Stimulated activated CD4-positive, alpha-beta T cell treated with anti-CD3 and anti-CD28 coated beads, Interleukin-2, amount 100 ng/mL, for 4 hours (primary cell): ENCODE measurements around the gene ZNF669.
"Not testable (repeated sequence)": the region's sequence is repeated elsewhere in the genome, so short reads cannot be mapped to it uniquely, and the experiment has no call there.

Experiments used
- DNase-seq: peaks from one replicate; pipeline ENCODE4 v3.0.0-alpha.2; 2020; ENCODE audit warnings: low read depth

ZNF669 gene

DNA sequence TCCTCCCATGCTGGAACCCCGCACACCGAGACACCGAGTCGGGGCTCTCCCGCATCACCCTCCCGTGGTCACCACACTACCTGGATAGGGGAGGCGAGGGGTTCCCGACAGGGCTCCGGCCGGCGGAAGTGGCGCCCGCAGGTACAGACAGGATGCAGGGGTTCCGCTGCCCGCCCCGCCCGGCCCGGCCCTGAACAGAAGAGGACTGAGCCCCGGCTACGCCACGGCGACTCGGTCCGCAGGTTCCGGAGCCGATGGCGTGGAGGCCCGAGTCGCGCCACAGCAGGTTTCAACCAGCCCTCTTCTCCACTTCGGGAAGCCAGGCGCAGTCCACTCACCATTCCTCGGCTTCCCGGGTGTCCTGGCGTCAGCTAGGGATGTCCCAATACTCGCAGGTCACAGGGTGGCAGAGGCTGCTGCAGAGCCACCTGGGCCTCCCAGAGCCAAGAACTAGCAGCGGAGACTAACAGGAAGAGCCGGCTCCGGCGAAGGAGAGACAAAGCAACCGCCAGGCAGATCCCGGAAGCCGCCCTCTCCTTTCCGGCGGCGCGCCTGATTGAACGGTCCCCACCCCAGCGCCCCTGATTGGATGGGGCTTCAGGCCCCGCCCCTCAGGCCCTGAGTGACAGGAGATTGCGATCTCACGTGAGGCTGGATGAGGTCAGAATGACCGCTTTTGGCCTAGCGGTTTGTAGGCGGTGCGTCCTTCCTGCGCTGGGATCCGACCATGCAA is at the start of gene ZNF669:
Gene ZNF669 (minus strand): TSS at position 498 of the 733 bp plus-strand sequence. CDS start 157 bp downstream, at position 341.
- DNase-seq = peak; percentile 87

- DNase-seq = no peak
These were observed 43.6 kb upstream of the ZNF669 start for GRCh38 chr1:247147781-247148180.

- not testable (repeated sequence) for DNase-seq
These were observed 43.0 kb upstream of the ZNF669 start for GRCh38 chr1:247147120-247147519.

- no peak for DNase-seq
These were observed 42.5 kb upstream of the ZNF669 start for GRCh38 chr1:247146671-247147070.

GRCh38 chr1:247145279-247145678 is 41.1 kb upstream of the ZNF669 start:
- DNase-seq = no peak

GRCh38 chr1:247139557-247139956 is 35.4 kb upstream of the ZNF669 start:
- not testable (repeated sequence) for DNase-seq

GRCh38 chr1:247131236-247131635 is 27.1 kb upstream of the ZNF669 start:
- no peak for DNase-seq

GRCh38 chr1:247127519-247128282 is 23.5 kb upstream of the ZNF669 start:
- DNase-seq = not testable (repeated sequence)

GRCh38 chr1:247126601-247127000 is 22.4 kb upstream of the ZNF669 start:
- not testable (repeated sequence) for DNase-seq

- DNase-seq = not testable (repeated sequence)
These were observed 22.0 kb upstream of the ZNF669 start for GRCh38 chr1:247126166-247126565.

DNA sequence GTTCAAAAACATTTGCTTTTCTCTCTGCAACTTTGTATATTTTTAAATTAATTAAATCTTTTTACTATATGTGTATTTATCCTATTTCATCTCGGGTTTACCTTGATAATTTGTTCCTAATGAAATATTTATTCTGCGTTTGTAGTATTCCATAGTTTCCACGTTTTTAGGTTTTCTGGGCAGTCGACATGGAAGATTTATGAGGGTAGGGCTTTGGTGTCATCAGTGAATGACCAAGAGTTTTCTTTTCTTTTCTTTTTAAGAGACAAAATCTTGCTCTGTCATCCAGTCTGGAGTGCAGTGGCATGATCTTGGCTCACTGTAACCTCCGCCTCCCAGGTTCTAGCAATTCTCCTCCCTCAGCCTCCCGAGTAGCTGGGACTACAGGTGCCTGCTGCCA is 17.2 kb upstream of the ZNF669 start:
- no peak for DNase-seq

- DNase-seq = not testable (repeated sequence)
These were observed 16.2 kb upstream of the ZNF669 start for GRCh38 chr1:247120408-247120668.

GRCh38 chr1:247119600-247120407 is 15.6 kb upstream of the ZNF669 start:
- DNase-seq = no peak

DNA sequence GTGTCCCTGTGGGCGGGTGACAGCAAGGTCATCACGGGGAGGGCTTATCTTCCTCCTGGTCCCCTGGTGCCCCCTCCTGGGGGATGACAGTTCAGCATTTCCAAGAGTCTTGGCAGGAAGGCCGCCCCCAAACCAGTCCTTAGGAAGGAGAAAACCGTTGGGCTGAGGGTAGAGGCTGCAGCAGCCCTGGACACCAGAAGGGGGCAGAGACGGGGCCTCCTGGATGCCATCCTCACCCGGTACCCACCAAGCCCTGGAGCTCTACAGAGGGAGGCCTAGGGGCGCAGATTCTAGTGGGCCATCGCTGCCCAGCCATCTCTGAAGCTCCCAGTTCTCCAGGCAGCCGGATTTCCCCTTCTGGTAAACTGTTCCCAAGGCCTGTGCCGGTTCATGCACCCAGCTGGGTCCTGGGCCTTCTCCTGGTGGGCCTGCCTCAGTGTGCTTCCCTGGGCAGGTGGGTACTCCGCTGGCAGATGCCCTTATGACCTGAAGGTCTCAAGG is 14.8 kb upstream of the ZNF669 start:
- DNase-seq = no peak

DNA sequence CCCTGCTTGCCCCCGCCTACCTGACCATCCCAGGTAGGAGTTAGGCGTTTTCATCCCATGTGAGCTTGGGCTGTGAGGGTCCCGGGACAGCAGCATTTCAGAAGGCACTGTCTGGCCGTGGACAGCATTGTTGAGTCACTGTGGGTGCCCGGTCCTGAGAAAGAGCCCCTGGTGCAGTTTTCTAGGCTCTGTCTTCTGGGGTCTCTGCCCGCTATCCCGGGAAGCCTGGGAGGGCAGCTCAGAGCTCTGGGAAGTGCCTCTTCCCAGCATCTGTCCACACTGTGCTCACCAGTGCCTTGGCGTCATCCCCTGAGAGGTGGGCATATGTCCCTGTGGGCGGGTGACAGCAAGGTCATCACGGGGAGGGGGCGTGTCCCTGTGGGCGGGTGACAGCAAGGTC is 11.4 kb upstream of the ZNF669 start:
- no peak for DNase-seq

- DNase-seq = no peak
These were observed 11.0 kb upstream of the ZNF669 start for GRCh38 chr1:247115141-247115510.

- DNase-seq = no peak
These were observed 10.4 kb upstream of the ZNF669 start for GRCh38 chr1:247114351-247115140.

DNA sequence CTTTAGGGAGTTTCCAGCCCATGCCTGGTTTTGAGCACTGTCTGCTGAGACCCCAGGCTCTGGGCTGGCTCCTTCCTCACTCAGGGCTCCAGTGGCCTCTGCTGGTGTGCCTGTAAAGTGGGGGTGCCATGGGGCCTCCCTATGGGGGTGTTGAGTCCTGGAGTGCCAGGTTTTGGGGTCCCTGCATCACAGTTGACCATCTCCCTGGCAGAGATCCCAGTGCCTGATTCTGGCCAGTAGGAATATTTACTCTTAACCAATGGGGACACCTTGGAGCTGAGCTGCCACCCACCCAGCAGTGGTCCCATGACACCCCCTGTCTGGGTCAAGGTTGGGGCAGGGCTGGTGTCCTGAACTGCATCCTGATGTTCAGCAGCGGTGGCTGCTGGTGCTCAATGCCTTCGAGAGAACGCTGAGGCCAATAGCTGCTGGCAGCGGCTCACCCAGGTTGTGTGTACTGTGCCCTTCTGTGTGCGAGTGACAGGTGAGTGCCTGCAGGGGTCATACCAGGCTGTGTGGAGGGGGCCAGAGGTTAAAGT is 9.6 kb upstream of the ZNF669 start:
- no peak for DNase-seq

DNA sequence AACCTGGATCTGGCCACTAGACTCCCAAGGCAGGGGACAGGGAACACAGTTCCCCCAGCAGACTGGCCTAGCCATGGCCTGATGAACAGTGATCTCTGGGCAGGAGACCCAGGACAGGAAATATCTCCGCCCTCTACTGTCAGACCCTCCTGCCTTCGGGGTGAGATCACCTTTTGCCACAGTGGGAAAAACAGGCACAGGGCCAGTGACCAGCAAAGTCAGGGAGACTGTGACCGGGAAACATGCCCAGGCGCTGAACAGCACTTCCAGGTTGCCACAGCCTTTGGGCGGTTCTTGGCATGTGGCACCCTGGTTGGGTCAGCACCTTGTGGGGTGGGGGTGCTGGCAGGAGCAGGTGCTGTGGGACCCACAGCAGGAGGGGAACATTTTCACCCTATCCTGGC is 8.9 kb upstream of the ZNF669 start:
- no peak for DNase-seq

GRCh38 chr1:247112479-247112781 is 8.3 kb upstream of the ZNF669 start:
- DNase-seq = no peak

DNA sequence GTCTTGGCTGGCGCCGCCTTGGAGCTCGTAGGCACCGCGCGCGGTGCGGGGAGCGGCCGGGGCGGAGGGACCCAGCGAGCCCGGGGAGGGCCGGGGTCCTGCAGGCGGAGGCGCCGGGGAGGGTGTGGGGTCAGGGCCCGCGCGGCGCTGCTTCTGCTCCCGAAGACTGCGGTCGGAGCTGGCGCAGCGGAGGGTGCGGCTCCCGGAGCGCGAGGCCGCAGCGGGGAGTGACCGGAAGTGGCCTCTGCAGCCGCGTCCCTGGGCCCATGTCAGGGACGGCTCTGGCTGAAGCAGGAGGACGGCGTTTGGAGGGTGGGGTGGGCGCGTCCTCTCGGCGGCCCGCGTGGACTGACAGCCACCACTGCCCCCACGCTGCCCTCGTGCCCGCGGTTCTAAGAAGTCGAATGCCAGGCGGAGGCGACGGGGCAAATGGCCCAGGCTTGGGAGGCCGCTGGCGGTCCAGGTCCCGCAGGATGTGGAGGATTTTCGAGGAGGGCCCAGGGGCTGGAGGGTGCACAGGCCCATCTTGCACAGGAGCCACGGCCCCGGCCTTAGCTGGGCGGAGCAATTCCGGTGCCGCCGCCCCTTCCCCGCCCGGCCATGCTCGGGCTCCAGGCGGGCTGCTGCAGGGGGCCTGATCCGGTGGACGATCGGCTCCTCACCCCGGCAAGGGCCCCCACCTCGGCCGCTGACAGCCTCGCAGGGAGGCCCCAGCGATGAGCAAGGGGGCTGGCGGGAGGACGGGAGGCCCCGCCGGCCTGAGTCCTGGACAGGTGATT is 7.7 kb upstream of the ZNF669 start:
- no peak for DNase-seq
